Effector memory CD4-positive, alpha-beta T cell (primary cell): ENCODE results near the gene SLC6A6.
"Not testable (repeated sequence)": the region's sequence is repeated elsewhere in the genome, so short reads cannot be mapped to it uniquely, and the experiment has no call there.

ENCODE experiments used
- DNase-seq, 3 donors: peaks; one replicate each; pipeline ENCODE4 v3.0.0-alpha.2; 2020
- H3K27ac ChIP-seq: 2 replicates; pipeline ENCODE4 v1.7.0; 2013; ENCODE audit warnings: mild to moderate bottlenecking, low read length, moderate library complexity; ENCODE audit not compliant: insufficient read depth, poor library complexity, severe bottlenecking
- H3K27me3 ChIP-seq: replicated peaks from 2 replicates; pipeline ENCODE4 v1.7.0; 2013; ENCODE audit warnings: mild to moderate bottlenecking, low read length; ENCODE audit not compliant: insufficient read depth, control insufficient read depth, poor library complexity, severe bottlenecking
- H3K36me3 ChIP-seq: 2 replicates; pipeline ENCODE4 v1.7.0; 2013; ENCODE audit warnings: mild to moderate bottlenecking, low read length, moderate library complexity; ENCODE audit not compliant: control insufficient read depth, insufficient read depth
- H3K4me1 ChIP-seq: 2 replicates; pipeline ENCODE4 v1.7.0; 2013; ENCODE audit warnings: low read length, mild to moderate bottlenecking; ENCODE audit not compliant: control insufficient read depth, insufficient read depth, poor library complexity, severe bottlenecking
- H3K4me3 ChIP-seq: 2 replicates; pipeline ENCODE4 v1.7.0; 2013; ENCODE audit warnings: low read length, low read depth, mild to moderate bottlenecking; ENCODE audit not compliant: insufficient read depth, poor library complexity, severe bottlenecking
- H3K9me3 ChIP-seq: 2 replicates; pipeline ENCODE4 v1.7.0; 2013; ENCODE audit warnings: mild to moderate bottlenecking, low read length, moderate library complexity; ENCODE audit not compliant: control insufficient read depth

Gene SLC6A6

DNA sequence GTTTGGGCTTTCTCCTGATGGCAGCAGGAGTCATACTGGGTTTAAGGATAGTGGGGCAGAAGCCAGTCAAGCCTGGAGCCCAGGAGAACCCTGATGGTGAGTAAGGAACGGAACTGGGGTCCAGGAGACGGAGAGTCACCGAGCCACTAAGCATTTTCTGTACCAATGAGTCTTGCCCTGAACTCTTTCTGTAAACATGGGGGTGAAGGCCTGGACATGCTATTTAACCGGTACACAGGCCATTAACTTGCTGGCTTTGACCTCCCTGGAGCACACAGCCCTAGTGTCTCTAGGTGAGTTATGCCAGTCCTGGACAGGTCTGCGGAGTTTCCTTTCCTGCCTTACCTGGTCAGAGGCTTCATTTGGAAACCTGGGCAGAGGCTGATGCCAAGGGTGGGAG is 3.9 kb downstream of the SLC6A6 start:
- Histone ChIP-seq H3K27ac (no peak overlapping the region), H3K9me3 (no peaks in the 10 kb centered on the region), H3K36me3 (peaks cover 3% of the 10 kb centered on the region), H3K4me3 (no peak overlapping the region), H3K4me1 (peaks cover 21% of the 10 kb centered on the region), H3K27me3 (no peaks in the 10 kb centered on the region)
- no peak for DNase-seq

DNA sequence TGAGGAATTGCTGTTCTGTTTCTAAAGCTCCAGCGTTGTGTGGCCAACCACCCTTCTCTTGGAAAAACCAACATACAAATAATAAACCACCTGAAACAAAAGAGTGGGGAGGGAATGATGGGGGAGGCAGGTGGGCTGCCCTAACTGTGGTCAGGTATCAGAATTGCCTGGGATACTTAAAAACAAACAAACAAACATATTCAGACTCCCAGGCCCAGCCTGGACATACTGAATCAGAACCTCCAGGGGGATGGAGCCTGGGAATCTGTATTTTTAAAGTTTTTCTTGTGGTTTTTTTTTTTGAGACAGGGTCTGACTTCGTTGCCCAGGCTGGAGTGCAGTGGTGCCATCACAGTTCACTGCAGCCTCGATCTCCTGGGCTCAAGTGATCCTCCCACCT is 4.4 kb downstream of the SLC6A6 start:
- no peak overlapping the region for H3K4me3 ChIP-seq
- no peak overlapping the region for H3K27ac ChIP-seq
- peaks cover 21% of the 10 kb centered on the region for H3K4me1 ChIP-seq
- no peak for DNase-seq
- no peaks in the 10 kb centered on the region for H3K27me3 ChIP-seq
- no peaks in the 10 kb centered on the region for H3K9me3 ChIP-seq
- peaks cover 3% of the 10 kb centered on the region for H3K36me3 ChIP-seq

DNA sequence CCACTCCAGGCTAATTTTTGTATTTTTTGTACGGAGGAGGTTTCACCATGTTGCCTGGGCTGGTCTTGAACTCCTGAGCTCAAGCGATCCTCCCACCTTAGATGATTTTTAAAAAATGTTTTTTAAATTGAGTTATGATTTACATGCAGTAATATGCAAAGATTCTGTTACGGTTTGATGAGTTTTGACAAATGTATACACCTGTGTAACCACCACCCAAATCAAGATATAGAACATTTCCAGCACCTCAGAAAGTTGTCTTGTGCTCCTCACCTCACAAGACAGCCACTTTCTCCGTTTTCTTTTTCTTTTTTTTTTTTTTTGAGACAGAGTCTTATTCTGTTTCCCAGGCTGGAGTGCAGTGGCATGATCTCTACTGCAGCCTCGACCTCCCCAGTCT is 4.8 kb downstream of the SLC6A6 start:
- Histone ChIP-seq H3K27me3 (no peaks in the 10 kb centered on the region), H3K27ac (no peak overlapping the region), H3K9me3 (no peaks in the 10 kb centered on the region), H3K4me1 (peaks cover 21% of the 10 kb centered on the region), H3K4me3 (no peak overlapping the region), H3K36me3 (peaks cover 3% of the 10 kb centered on the region)
- no peak for DNase-seq

DNA sequence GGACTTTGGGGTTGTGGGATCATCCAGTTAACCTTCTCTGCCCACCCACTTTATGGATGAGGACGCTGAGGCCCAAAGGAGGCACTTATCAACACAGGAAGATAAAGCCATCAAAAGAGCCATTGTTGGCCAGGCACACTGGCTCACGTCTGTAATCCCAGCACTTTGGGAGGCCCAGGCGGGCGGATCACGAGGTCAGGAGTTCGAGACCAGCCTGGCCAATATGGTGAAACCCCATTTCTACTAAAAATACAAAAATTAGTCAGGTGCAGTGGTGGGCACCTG is 7.3 kb downstream of the SLC6A6 start:
- not testable (repeated sequence) for H3K4me1 ChIP-seq, H3K27me3 ChIP-seq, DNase-seq, H3K9me3 ChIP-seq, H3K36me3 ChIP-seq, H3K27ac ChIP-seq, H3K4me3 ChIP-seq

DNA sequence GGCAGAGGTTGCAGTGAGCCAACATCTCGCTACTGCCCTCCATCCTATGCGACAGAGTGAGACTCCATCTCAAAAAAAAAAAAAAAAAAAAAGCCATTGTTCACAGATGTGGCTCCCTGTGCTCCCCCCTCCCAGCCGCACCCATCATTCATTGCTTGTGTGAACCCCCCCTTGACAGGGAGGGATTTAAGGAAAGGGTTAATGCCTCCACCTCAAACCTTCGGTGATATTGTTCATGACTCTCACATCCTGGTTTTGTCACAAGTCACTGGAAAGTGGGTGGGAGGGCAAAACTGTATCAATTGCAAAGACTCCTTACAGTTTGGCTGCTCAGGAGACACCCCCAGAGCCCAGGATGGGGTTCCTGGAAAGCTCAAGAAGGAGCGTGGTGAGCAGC is 7.7 kb downstream of the SLC6A6 start:
- H3K36me3 ChIP-seq: peaks cover 7% of the 10 kb centered on the region
- H3K27me3 ChIP-seq: no peaks in the 10 kb centered on the region
- no peaks in the 10 kb centered on the region for H3K9me3 ChIP-seq
- peaks cover 4% of the 10 kb centered on the region for H3K4me1 ChIP-seq
- H3K4me3 ChIP-seq: no peak overlapping the region
- no peak for DNase-seq
- no peak overlapping the region for H3K27ac ChIP-seq

DNA sequence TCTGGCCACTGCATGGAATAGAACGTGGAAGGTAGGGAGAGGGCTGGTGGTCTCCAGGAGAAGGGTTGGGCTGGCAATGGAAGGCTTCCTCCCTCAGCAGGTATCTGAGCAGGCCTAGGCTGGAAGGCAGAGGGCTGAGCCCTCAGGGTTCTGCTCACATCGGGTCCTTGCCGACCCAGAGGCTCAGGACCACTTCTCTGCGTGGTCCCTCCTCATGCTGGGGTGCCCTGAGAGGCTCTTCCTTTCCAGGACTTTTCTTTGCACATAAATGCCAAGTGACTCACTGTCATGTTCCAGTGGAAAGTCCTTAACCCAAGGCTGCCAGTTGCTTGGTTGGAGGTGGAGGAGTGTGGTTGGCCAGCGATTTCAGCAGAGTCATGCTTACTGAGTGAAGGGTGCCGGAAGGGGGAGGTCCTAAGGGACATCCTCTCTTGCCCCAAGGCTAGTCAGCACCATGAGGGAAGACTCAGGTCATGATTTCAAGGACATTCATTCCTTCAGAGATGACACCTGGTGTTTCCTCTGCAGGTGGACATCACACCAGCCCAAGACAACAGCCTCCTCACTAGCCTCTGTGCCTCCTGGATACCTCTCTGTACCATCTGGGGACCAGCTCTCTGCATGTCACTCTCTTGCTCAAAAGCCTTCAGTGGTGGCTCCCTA is 8.2 kb downstream of the SLC6A6 start:
- Histone ChIP-seq H3K4me3 (no peak overlapping the region), H3K27me3 (no peaks in the 10 kb centered on the region), H3K9me3 (no peaks in the 10 kb centered on the region), H3K27ac (no peak overlapping the region), H3K4me1 (peaks cover 4% of the 10 kb centered on the region), H3K36me3 (peaks cover 7% of the 10 kb centered on the region)
- no peak for DNase-seq

DNA sequence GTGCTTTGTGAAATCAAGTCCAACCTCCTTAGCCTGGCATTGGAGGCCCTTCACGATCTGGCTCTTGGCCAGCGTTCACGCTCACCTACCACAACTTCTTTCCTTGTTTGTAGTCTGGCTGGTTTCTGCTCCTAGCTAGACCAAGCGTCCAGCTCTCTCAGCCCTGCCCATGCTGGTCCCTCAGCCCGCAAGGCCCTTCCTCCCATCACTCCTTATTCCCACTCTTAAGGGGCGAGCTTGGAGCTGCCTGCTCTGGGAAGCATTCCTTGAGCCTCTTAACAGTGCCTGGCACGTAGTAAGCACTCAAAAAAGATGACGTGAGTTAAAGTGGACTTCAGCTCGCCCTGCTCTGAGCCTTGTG is 8.7 kb downstream of the SLC6A6 start:
- DNase-seq: no peak
- Histone ChIP-seq H3K9me3 (no peaks in the 10 kb centered on the region), H3K27ac (no peak overlapping the region), H3K4me3 (no peak overlapping the region), H3K4me1 (peaks cover 4% of the 10 kb centered on the region), H3K36me3 (peaks cover 10% of the 10 kb centered on the region), H3K27me3 (no peaks in the 10 kb centered on the region)

DNA sequence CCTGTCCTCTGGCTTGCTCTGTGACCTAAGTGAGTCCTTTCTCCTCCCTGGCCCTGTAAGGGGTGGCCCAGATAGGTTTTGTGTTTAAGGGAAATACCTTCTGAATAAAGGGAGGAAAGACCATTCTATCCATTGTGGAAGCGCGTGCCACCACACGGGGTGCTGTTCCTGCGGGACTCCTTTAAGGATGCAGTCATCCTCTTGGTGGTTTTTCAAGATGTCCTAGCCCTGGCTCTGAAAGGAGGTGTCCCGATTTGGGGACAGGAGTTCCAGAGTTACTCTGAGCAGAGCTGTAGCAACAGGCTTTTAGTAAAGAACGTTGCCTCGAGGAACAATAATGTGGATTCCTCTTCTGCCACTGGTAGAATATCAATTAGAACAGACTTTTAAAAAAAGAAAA is 9.6 kb downstream of the SLC6A6 start:
- Histone ChIP-seq H3K27ac (no peak overlapping the region), H3K36me3 (peaks cover 17% of the 10 kb centered on the region), H3K4me1 (peaks cover 4% of the 10 kb centered on the region)

DNA sequence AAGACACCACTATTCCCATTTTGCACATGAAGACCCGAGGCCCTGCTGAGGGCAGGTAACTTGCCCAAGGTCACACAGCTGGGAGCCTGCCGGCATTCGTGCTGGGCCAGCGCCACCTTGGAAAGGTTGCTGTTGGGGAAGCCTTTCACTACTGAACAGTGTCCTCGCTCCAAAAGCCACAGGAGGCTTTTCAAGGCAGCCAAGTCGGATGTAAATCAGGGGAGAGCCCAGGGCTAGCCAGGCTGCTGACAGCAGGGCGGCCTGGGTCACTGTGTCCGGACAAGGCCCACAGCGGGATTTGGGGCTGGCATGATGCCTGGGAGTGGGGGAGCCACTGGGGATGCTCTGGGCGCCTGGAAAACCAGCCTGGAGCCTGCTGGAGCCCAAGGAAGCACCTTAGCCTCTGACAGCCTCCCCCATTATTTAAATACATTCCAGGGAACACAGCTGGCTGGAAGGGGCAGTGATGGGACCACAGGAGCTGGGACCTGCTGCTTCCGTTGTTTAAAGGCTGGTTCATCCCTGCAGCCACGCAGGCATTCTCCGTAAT is 10.5 kb downstream of the SLC6A6 start:
- H3K36me3 ChIP-seq: peaks cover 17% of the 10 kb centered on the region
- DNase-seq: no peak
- peaks cover 4% of the 10 kb centered on the region for H3K4me1 ChIP-seq
- no peak overlapping the region for H3K4me3 ChIP-seq
- H3K27ac ChIP-seq: no peak overlapping the region
- H3K27me3 ChIP-seq: no peaks in the 10 kb centered on the region
- no peaks in the 10 kb centered on the region for H3K9me3 ChIP-seq

More for the DNA sequence above, 9.6 kb downstream of the SLC6A6 start:
- H3K4me3 ChIP-seq: no peak overlapping the region
- no peaks in the 10 kb centered on the region for H3K27me3 ChIP-seq
- no peaks in the 10 kb centered on the region for H3K9me3 ChIP-seq
- no peak for DNase-seq

DNA sequence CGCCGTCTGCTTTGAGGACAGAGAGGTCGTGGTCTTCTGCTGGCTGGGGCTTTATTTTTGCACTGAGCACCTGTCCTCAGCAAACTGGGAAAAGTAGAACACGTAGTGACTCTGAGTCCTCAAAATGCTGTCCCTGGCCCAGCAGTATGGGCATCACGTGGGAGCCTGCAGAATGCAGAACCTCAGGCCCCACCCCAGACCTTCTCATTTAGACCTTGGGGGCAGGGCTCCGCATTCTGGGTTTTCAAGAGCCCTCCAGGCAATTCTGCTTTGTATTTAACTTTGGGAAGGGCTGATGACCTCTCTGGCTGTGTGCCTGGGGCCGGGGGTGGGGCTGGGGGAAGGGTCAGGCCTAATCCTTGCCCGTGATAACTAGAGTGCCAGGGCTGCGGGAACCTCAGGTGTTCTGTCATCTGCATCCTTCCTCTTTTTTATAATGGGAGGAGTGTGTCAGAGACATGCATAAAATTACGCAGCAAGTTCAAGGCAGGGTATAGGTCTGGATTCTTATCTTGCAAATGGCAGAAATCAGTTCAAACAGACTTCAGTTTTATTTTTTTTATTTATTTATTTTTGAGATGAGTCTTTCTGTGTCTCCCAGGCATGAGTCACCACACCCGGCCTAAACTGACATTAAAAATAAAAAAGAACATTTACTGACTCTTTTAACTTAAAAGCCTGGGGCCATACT is 11.1 kb downstream of the SLC6A6 start:
- no peak for DNase-seq
- Histone ChIP-seq H3K27me3 (no peaks in the 10 kb centered on the region), H3K9me3 (no peaks in the 10 kb centered on the region), H3K4me1 (peaks cover 4% of the 10 kb centered on the region), H3K4me3 (no peak overlapping the region), H3K27ac (no peak overlapping the region), H3K36me3 (peaks cover 17% of the 10 kb centered on the region)
